SK-N-SH (cell line): ENCODE results near the gene PPP2R2B. TPM values are rescaled to one million over a fixed set of nuclear protein-coding genes. Genes with fewer than 3 reads are reported as not detected.

Experiments
- CTCF ChIA-PET: fragments of 300-600, 350-600 bp; formaldehyde crosslinking; extraction: SDS; loops from one replicate; lab custom pipeline; 2021; lab: Yijun Ruan, JAX
- POLR2A ChIA-PET: fragments of 350-600 bp; sonication (Branson Sonifier 250); formaldehyde crosslinking; extraction: SDS; loops from one replicate; lab custom pipeline; 2020; ENCODE audit warnings: antibody characterized with exemption, inconsistent platforms; lab: Yijun Ruan, JAX
- DNase-seq: peaks from one replicate; pipeline ENCODE4 v3.0.0; 2012
- H2AFZ ChIP-seq: fragments of 200-600 bp; sonication (generic); 2 replicates; pipeline ENCODE4 v1.8.1; 2016; ENCODE audit warnings: antibody characterized with exemption, mild to moderate bottlenecking, low read depth
- H3F3A ChIP-seq: fragments of 200-600 bp; sonication (generic); replicated peaks from 2 replicates; pipeline ENCODE3; 2016; ENCODE audit warnings: antibody characterized with exemption, mild to moderate bottlenecking; ENCODE audit not compliant: insufficient read depth
- H3K27ac ChIP-seq, 2 experiments: fragments of 200-500 bp in 1 of 2; fragments of 200-600 bp in 1 of 2; sonication (Bioruptor generic) in 1 of 2; sonication (generic), shearing (Covaris generic) in 1 of 2; 2 replicates each; pipeline versions ENCODE4 v1.5.1 to v1.6.1; 2014 to 2016; ENCODE audit warnings: low read depth in 2 of 2, inconsistent platforms in 1 of 2, low read length in 1 of 2, mild to moderate bottlenecking in 1 of 2, mixed read lengths in 1 of 2
- H3K27me3 ChIP-seq: fragments of 200-600 bp; sonication (generic), shearing (Covaris generic); 2 replicates; pipeline ENCODE4 v1.6.1; 2016; ENCODE audit warnings: mixed run types; ENCODE audit not compliant: insufficient read depth
- H3K36me3 ChIP-seq, 2 experiments: fragments of 200-500 bp in 1 of 2; fragments of 200-600 bp in 1 of 2; sonication (Bioruptor generic) in 1 of 2; sonication (generic) in 1 of 2; replicated peaks in 1 of 2; 2 replicates each; pipeline versions ENCODE3 to v1.5.1; 2014 to 2016; ENCODE audit warnings: low read length in 1 of 2, mild to moderate bottlenecking in 1 of 2; ENCODE audit not compliant: insufficient read depth in 2 of 2, control insufficient read depth in 1 of 2
- H3K4me1 ChIP-seq, 2 experiments: fragments of 200-500 bp in 1 of 2; fragments of 200-600 bp in 1 of 2; sonication (Bioruptor generic) in 1 of 2; sonication (generic), shearing (Covaris generic) in 1 of 2; 2 replicates each; pipeline versions ENCODE4 v1.5.1 to v1.6.1; 2014 to 2016; ENCODE audit warnings: low read depth in 1 of 2, low read length in 1 of 2, mixed run types in 1 of 2; ENCODE audit not compliant: insufficient read depth in 2 of 2, control insufficient read depth in 1 of 2
- H3K4me2 ChIP-seq: fragments of 200-600 bp; sonication (generic), shearing (Covaris generic); 2 replicates; pipeline ENCODE4 v1.6.1; 2017; ENCODE audit warnings: mixed run types
- H3K4me3 ChIP-seq, 2 experiments: fragments of 200-500 bp in 1 of 2; fragments of 200-600 bp in 1 of 2; sonication (Bioruptor generic) in 1 of 2; sonication (generic), shearing (Covaris generic) in 1 of 2; 2 replicates each; pipeline versions ENCODE4 v1.5.1 to v1.8.1; 2014 to 2016; ENCODE audit warnings: low read depth in 2 of 2, inconsistent platforms in 1 of 2, low read length in 1 of 2, mild to moderate bottlenecking in 1 of 2, mixed read lengths in 1 of 2, moderate library complexity in 1 of 2
- H3K79me2 ChIP-seq: fragments of 200-600 bp; sonication (generic); 2 replicates; pipeline ENCODE4 v1.8.1; 2017; ENCODE audit warnings: mild to moderate bottlenecking; ENCODE audit not compliant: insufficient read depth
- H3K9ac ChIP-seq: fragments of 200-600 bp; sonication (generic); 2 replicates; pipeline ENCODE4 v1.6.1; 2017; ENCODE audit warnings: mixed run types
- H3K9me2 ChIP-seq: fragments of 200-600 bp; sonication (generic); 2 replicates; pipeline ENCODE4 v1.6.1; 2017; ENCODE audit warnings: mixed run types
- H3K9me3 ChIP-seq: fragments of 200-600 bp; sonication (generic); 2 replicates; pipeline ENCODE4 v1.6.1; 2017; ENCODE audit warnings: mixed run types, mild to moderate bottlenecking, moderate library complexity
- H4K20me1 ChIP-seq: fragments of 200-600 bp; sonication (generic); 2 replicates; pipeline ENCODE4 v1.6.1; 2017; ENCODE audit warnings: mild to moderate bottlenecking, mixed run types; ENCODE audit not compliant: insufficient read depth
- CHD2 ChIP-seq: fragments of 150-350 bp; IDR thresholded peaks from 2 replicates; pipeline ENCODE4 v1.6.1; 2018; ENCODE audit warnings: low read length; ENCODE audit not compliant: partially characterized antibody
- CTCF ChIP-seq: fragments of 200-600 bp; sonication (generic); IDR thresholded peaks from 2 replicates; pipeline ENCODE4 v1.6.1; 2017; ENCODE audit warnings: antibody characterized with exemption, mild to moderate bottlenecking, moderate library complexity
- EZH2phosphoT487 ChIP-seq: fragments of 200-600 bp; sonication (generic); IDR thresholded peaks from 2 replicates; pipeline ENCODE4 v1.6.1; 2017; ENCODE audit warnings: low read depth, mixed run types, mild to moderate bottlenecking, antibody characterized with exemption, moderate library complexity, borderline replicate concordance
- FOXJ3 ChIP-seq: sonication (generic); formaldehyde crosslinking; IDR thresholded peaks from 2 replicates; pipeline ENCODE4 v1.5.1; 2020; ENCODE audit warnings: mild to moderate bottlenecking, missing genetic modification reagents
- FOXM1 ChIP-seq: IDR thresholded peaks from 2 replicates; pipeline ENCODE4 v1.4.0; 2012; ENCODE audit warnings: low read depth, mild to moderate bottlenecking
- GATA2 ChIP-seq: sonication (generic); formaldehyde crosslinking; IDR thresholded peaks from 2 replicates; pipeline ENCODE4 v1.5.0; 2020; ENCODE audit warnings: mild to moderate bottlenecking, missing genetic modification reagents
- IRF3 ChIP-seq: fragments of 150-350 bp; IDR thresholded peaks from 2 replicates; pipeline ENCODE4 v1.6.1; 2016; ENCODE audit warnings: mild to moderate bottlenecking, low read depth, low read length
- MEF2A ChIP-seq: IDR thresholded peaks from 2 replicates; pipeline ENCODE4 v1.4.0; 2012; ENCODE audit warnings: low read depth, borderline replicate concordance
- NFIC ChIP-seq: IDR thresholded peaks from 2 replicates; pipeline ENCODE4 v1.4.0; 2012; ENCODE audit warnings: borderline replicate concordance
- NRF1 ChIP-seq: IDR thresholded peaks from 2 replicates; pipeline ENCODE4 v1.6.1; 2012; ENCODE audit warnings: low read depth, mild to moderate bottlenecking, low read length
- POLR2AphosphoS5 ChIP-seq: IDR thresholded peaks from 2 replicates; pipeline ENCODE4 v1.6.1; 2012; ENCODE audit warnings: low read depth, low read length
- RAD21 ChIP-seq: IDR thresholded peaks from 2 replicates; pipeline ENCODE4 v1.6.1; 2012; ENCODE audit warnings: mild to moderate bottlenecking, low read length
- RCOR1 ChIP-seq: fragments of 150-350 bp; IDR thresholded peaks from 2 replicates; pipeline ENCODE4 v1.6.1; 2017; ENCODE audit warnings: antibody characterized with exemption, low read length
- RXRA ChIP-seq: IDR thresholded peaks from 2 replicates; pipeline ENCODE4 v1.4.0; 2012; ENCODE audit warnings: low read depth, mild to moderate bottlenecking, borderline replicate concordance
- SIN3A ChIP-seq: IDR thresholded peaks from 2 replicates; pipeline ENCODE4 v1.6.1; 2012; ENCODE audit warnings: low read depth, mild to moderate bottlenecking, low read length, moderate library complexity, borderline replicate concordance
- SMC3 ChIP-seq: IDR thresholded peaks from 2 replicates; pipeline ENCODE4 v1.6.1; 2012; ENCODE audit warnings: low read depth, low read length, improper control_type of control experiment
- TCF12 ChIP-seq: IDR thresholded peaks from 2 replicates; pipeline ENCODE4 v1.4.0; 2012
- TEAD4 ChIP-seq: IDR thresholded peaks from 2 replicates; pipeline ENCODE4 v1.4.0; 2012; ENCODE audit warnings: mild to moderate bottlenecking, borderline replicate concordance; ENCODE audit not compliant: insufficient read depth
- USF2 ChIP-seq: fragments of 150-350 bp; IDR thresholded peaks from 2 replicates; pipeline ENCODE4 v1.6.1; 2017; ENCODE audit warnings: antibody characterized with exemption, low read length, low read depth, borderline replicate concordance
- YY1 ChIP-seq: IDR thresholded peaks from 2 replicates; pipeline ENCODE4 v1.4.0; 2012; ENCODE audit warnings: low read depth, mild to moderate bottlenecking
- WGBS: methylation state at CpG from one replicate; pipeline ENCODE4 v1.1.6; 2017; ENCODE audit warnings: low lambda C conversion rate; 5-methylcytosine and 5-hydroxymethylcytosine counted together
- polyA plus RNA-seq, 3 experiments: library from polyadenylated mRNA; depleted of rRNA; stranded (reverse); fragments of >200 nt; gene quantifications; 2 replicates each; pipeline ENCODE4 v1.2.3, GENCODE V29; 2012
- TF ChIP-seq, protein P1 (sequence below): IDR thresholded peaks from 2 replicates; pipeline ENCODE4 v1.4.0; 2012; ENCODE audit warnings: low read depth, borderline replicate concordance

PPP2R2B gene
- polyA plus RNA-seq, 1 of the 3 experiments (the other 2 are of a cell fraction), result 11.4 TPM

DNA sequence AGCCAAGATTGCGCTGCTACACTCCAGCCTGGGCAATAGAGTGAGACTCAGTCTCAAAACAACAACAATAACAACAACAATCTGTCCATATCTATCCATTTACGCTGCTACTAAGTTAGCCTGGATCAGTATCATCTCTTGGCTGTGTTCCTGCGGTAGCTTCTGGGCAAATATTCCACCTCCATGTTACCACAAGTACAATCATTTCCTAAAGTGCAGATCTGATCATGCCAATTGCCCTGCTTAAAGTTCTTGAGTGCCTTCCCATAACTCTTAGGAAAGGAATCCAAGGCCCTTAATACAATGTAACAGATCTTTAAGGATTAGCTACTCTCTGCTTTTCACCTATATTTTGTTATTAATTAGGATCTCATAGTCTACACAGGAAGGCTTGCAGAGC lies 15.4 kb upstream of the PPP2R2B start (continued):
- no peak for TF ChIP-seq RAD21
- TF ChIP-seq RCOR1, result no peak
- no peak for TF ChIP-seq TCF12
- TF ChIP-seq SMC3, result no peak
- no peak for TF ChIP-seq FOXJ3 (CRISPR knock-in tag)
- TF ChIP-seq SIN3A, result no peak
- no peak for TF ChIP-seq EZH2phosphoT487
- no peak for TF ChIP-seq CHD2
- no peak for TF ChIP-seq YY1

GRCh38 chr5:146892231-146892630 lies 13.7 kb upstream of the PPP2R2B start:
- H3K4me2 ChIP-seq, result no peak overlapping the region
- no peaks in the 10 kb centered on the region for H3K79me2 ChIP-seq
- no peaks in the 10 kb centered on the region; a peak in 2 of 4 replicates for H3K4me1 ChIP-seq
- POLR2A ChIA-PET, result no interaction called here
- H3K27ac ChIP-seq, result no peak overlapping the region
- no peak overlapping the region for H3K9ac ChIP-seq
- H3K4me3 ChIP-seq, result no peak overlapping the region
- CTCF ChIA-PET, result interaction anchor here (0.7 to 1.6 kb wide), 2 partner anchors 74 to 297 kb away, joined by 3 to 4 read pairs; no protein-coding TSS in a partner anchor
- WGBS, result 77% methylated on average over 3 of the region's 3 CpGs
- DNase-seq, result no peak
- H2AFZ ChIP-seq, result no peak overlapping the region
- no peaks in the 10 kb centered on the region for H3K36me3 ChIP-seq
- no peaks in the 10 kb centered on the region for H3K27me3 ChIP-seq
- H3K9me3 ChIP-seq, result no peaks in the 10 kb centered on the region
- no peaks in the 10 kb centered on the region for H3K9me2 ChIP-seq
- H4K20me1 ChIP-seq, result no peaks in the 10 kb centered on the region
- TF ChIP-seq MEF2A (no peak), FOXM1 (no peak), TEAD4 (no peak), EZH2phosphoT487 (no peak), YY1 (no peak), RXRA (no peak), IRF3 (no peak), CTCF (no peak), POLR2AphosphoS5 (no peak), GATA2 (CRISPR knock-in tag) (no peak), NRF1 (no peak), USF2 (no peak), NFIC (no peak)
- TF ChIP-seq, protein P1, sequence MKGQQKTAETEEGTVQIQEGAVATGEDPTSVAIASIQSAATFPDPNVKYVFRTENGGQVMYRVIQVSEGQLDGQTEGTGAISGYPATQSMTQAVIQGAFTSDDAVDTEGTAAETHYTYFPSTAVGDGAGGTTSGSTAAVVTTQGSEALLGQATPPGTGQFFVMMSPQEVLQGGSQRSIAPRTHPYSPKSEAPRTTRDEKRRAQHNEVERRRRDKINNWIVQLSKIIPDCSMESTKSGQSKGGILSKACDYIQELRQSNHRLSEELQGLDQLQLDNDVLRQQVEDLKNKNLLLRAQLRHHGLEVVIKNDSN, result no peak
- TF ChIP-seq, all 33 proteins: peak for 0
- no peaks in the 10 kb centered on the region for H3F3A ChIP-seq
